GM18498 (cell line): ENCODE data around the gene SOCS7.
"Not testable (repeated sequence)": the region's sequence is repeated elsewhere in the genome, so short reads cannot be mapped to it uniquely, and the experiment has no call there.

ENCODE experiments used
- ATAC-seq: cut with Tn5 transposase; IDR thresholded peaks from one replicate; pipeline ENCODE4 v1.9.1; 2021; ENCODE audit warnings: mild to moderate bottlenecking, moderate library complexity; ENCODE audit not compliant: unreplicated experiment

Gene SOCS7

DNA sequence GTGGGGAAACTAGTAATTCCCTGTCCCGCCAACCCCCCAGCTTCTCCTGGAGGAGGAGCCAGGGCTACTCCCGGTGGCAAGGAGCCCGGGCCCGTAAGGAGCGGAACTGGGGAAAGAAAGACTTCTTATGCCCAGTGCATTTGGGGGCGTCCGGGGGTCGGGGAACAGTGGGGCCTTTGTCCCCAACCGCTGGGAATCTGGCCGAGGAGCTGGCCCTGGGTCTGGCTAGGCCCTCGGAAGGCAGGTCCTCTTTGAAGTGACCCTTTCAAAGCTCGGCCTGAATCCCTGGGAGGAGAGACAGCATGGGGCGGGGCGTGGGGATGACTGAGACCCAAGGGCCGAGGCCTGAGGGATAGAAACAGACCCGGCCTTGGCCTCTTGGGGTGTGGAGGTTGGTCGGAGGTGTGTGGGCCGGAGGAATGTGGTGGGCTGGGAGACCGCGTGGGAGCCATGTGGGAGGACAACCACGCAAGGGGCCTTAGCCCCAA is 82.6 kb downstream of the SOCS7 start:
- no peak for ATAC-seq

DNA sequence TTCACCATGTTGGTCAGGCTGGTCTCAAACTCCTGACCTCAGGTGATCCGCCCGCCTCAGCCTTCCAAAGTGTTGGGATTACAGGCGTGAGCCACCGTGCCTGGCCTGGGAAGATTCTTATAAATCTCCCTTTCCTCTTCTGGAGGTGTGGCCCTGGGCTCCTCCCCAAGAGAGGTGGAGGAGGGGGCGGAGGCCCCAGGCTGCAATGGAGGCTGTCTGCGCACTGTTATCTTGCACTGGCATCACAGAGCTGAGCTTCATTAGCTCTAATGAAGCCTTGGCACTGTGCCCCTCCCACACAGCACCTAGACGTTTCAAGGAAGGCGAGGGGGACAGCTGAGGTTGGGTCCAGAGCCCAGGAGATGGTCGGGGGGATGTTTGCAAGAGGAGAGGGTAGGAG is 84.2 kb downstream of the SOCS7 start:
- ATAC-seq, result no peak

DNA sequence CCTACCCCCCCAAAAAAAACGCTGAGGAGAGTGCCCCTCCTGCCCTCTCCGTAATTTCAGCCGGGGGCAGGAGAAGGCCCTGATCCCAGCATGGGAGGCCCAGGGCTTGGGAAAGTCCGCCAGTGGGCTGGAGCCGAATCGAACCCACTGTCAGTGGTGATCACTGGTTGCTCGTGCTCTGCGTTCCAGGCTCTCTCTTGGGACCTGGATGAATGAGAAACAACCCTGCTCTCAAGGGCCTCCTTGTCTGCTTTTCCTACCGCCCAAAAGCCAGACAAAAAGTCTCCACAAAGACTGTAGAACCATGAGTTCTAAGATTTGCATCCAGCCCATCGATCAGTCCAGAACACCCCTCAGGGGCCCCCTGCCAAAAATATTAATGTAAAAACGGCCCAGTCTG is 84.7 kb downstream of the SOCS7 start:
- no peak for ATAC-seq

DNA sequence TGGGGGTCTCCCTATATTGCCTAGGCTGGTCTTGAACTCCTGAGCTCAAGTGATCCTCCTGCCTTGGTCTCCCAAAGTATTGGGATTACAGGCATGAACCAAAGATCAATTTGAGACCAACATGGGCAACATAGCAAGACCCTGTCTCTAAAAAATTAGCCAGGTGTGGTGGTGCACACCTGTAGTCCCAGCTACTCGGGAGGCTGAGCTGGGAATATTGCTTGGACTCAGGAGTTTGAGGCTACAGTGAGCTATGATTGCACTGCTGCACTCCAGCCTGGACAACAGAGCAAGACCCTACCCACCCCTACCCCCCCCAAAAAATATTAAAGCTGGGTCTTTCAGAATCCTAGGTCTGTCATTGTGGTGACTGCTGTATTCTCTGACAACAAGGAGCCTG is 85.7 kb downstream of the SOCS7 start:
- not testable (repeated sequence) for ATAC-seq

DNA sequence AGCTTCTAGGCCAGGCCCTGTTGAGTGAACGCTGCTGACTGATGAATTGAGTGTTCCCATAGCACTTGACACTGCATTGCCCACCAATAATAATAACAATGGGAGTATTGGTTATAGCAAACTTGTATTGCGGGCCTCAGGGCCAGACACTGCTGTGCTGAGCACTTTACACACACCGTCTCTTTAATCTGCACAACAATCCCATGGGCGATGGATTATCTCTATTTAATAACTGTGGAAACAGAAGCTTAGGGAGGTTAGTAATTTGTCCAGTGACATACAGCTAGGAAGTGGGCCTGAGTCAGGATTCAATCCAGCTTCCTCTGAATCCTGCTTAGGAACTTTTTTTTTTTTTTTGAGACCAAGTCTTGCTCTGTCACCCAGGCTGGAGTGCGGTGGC is 87.8 kb downstream of the SOCS7 start:
- no peak for ATAC-seq

DNA sequence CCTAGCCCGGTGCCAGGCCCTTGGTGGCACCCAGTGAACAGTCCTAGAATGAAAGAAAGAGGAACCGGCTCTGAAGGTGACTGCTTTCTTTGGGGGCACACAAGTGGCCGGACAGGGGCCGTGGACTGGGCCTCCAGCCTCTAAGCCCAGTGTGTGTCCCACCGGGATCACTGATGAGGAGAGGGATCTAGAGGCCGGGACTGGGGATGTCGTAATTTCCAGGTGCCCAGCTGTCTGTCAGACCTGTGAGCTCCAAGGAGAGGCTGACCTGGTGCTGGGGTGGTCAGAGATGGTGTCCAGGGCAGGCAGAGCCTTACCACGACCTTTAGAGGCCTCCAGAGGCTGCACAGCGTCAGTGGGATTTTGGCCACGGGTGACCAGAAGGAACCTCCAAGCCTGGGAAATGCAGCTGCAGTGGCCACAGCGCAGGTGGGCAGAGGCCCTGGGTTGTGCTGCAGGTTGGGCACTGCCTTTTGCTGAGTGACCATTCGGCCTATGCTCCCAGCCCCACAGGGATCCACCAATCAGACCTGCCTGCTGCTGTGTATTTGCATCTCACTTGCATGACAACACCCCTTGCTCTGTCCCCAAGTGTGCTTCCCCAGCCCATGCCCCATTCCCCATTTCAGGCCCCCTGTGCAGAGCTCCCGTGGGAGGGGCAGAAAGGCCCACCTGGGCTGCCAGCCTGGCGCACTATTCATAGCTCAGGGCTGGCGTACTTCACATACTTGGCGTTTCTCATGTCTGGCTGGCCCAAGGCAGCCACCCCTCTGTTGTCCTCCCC is 89.2 kb downstream of the SOCS7 start:
- no peak for ATAC-seq

DNA sequence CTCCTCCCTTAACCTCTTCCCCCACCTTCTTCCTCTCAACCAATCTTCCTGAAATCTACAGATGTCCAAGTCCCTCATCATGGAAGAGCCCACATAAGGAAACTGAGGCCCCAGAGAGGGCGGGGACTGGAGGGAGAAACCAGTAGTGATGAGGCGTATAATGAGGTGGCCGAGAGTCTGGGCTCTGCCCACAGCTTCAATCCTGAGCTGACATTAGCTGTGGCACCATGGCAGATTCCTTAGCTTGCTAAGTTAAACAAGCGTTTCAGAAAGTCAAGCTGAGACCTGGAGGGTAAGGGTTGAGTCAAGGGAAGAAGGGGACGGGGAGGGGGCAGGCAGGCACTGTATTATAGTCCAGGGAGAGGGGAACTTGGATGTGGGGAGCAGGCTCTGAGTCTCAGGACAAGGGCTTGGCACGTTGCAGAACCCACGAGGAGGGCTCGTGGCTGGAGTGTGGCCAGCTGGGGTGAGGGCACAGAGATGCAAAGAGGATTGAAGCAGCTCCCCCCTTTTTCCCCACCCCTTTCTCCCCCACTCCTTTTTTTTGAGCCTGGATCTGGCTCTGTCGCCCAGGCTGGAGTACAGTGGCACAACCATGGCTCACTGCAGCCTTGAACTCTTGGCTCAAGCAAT is 89.9 kb downstream of the SOCS7 start:
- ATAC-seq, result no peak

DNA sequence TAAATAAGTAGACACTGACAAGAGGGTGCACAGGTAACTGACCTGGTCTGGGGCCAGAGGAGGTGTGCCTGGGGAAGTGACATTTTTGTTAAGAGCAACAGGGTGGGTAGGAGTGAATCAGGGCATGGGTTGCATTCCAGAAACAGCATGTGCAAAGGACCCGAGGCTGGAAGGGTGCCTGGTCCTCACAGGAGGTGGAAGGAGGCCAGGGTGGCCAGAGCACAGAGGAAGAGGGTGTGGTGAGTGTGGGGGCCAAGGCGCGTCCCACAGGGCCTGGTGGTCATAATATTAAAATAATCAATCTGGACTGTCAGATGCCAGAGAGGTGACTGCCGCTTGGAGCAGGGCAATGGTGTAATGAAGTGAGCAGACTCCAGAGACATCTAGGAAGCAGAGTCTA is 90.9 kb downstream of the SOCS7 start:
- no peak for ATAC-seq

DNA sequence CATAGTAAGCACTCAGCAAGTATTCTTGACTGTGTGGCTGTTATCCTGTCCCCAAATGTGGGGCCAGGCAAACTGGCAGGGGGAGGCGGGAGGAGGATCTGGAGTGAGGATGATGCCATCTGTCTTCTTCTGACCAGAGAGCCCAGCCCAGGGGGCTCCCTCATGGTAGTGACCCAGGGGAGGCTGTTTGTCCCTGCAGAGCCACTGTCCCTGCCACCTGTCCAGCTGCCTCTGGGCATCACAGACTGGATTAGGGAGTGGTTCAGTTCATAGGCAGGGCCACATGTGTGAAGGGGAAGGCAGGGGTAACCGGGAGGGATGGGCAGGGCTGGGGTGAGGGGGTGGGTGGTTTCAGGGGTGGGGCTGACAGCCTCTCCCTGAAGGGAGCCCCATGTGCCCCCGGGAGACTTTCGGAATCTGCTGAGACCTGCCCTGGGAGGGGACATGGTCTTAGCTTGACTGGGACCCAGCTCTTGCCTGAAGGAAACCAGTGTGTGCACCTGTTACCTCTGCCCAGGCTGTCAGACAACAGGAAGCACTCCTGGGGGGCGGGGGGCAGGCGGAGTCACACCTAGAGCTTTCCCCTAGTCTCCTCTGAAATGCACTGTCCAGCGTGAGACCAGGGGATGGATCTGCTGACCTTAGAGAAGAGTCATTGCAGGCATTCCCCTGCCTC is 91.8 kb downstream of the SOCS7 start:
- ATAC-seq, result no peak

DNA sequence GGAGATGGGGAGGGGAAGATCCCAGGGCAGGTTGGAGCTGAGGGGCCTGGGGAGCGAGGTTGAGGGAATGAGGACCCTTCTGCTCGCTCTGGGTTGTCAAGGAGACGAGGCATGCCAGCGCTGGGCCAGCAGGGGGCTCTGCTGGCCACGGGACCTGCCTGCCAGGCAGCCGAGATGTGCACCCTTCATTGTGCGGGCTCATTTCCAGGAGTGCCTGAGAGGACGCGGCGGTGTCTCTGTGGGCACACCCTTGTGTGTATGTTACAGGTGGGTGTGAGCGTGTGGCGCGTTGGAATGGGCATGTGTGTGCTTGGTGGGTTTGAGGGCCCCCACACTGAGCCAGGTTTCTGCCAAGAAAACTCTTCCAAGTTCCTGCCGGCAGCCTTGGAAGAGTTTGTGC is 92.5 kb downstream of the SOCS7 start:
- no peak for ATAC-seq

DNA sequence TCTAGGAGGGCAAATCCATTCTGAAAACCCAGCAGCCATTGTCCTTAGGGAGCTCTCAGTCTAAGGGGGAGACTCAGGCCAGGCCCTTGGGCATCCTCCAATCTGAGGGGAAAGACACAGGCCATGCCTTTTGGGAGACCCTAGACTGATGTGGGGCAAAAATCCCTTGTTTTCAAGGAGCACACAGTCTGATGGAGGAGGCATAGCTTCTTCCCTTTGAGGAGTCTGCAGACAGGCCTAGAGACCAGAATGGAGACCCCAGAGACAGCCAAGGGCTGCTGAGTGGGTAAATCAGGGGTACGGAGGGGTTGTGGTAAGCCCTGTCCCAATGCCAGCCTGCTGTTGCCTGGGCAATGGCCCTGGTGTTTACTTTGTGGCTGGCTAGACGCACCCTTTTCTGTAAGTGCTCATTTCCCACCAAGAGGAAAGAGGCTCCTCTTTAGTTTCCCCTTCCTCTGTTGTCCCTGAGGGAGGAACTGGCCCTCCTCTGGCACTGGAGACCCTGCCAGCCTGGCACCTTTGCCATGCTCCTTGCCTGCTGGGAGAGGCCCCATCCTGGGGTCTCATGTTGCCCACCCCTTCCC is 96.0 kb downstream of the SOCS7 start:
- ATAC-seq, result no peak

DNA sequence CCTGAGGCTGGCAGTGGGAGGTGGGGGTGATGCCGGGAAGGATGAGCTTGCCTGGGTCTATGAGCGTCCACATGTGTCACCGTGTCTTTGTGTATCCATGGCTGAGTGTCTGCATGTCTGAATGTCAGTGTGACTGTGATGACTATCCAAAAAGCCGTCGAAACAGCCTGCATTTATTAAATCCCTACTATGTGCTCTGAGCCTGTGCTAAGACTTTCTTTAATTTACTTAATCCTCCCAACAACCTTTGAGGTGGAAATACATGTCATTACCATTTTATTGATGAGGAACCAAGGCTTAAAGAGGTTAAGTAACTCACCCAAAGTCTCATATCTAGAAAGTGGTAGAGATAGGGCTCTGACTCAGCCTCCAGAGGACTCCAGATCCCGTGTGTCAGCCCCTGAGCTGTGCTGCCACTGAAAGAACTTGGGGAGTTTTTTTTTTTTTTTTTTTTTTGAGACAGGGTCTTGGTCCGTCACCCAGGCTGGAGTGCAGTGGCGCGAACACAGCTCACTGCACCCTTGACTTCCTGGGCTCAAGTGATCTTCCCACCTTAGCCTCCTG is 96.6 kb downstream of the SOCS7 start:
- no peak for ATAC-seq

DNA sequence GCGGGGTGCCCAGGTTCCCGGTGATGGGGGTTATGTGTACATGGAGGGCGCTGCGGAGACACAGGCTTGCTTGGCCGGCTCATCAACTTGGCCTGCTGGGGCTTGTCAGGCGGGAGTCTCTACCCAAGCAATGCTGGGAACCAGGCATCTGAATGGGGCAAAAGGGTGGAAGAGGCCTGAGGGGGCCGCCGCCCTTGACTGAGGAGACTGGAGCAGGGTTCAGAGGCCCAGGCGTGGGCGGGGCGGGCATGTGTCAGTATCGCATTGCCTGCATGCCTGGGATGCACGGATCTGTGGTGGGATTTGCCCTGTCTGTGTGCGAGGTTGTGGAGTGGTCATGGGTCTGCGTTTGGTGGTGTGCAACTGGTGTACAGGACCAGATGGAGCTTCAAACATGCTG is 97.7 kb downstream of the SOCS7 start:
- ATAC-seq, result no peak

DNA sequence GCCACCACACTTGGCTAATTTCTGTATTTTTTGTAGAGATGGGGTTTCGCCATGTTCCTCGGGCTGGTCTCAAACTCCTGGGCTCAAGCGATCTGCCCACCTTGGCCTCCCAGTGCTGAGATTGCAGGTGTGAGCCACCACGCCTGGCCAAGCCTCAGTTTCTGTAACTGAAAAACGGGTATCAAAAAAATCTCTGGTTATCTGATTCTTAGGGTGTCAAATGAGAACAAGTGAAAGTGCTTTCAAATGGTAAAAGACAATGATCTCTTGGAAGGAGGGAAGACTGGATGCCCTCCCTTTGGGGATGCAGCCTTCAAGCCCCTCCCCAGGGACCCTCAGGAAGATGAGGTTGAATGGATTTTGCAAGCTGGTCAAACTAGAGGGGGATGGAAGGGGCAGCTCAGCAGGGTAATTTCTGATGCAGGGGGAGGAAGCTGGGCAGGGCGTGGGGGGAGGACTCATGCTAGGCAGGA is 98.9 kb downstream of the SOCS7 start:
- ATAC-seq, result no peak

DNA sequence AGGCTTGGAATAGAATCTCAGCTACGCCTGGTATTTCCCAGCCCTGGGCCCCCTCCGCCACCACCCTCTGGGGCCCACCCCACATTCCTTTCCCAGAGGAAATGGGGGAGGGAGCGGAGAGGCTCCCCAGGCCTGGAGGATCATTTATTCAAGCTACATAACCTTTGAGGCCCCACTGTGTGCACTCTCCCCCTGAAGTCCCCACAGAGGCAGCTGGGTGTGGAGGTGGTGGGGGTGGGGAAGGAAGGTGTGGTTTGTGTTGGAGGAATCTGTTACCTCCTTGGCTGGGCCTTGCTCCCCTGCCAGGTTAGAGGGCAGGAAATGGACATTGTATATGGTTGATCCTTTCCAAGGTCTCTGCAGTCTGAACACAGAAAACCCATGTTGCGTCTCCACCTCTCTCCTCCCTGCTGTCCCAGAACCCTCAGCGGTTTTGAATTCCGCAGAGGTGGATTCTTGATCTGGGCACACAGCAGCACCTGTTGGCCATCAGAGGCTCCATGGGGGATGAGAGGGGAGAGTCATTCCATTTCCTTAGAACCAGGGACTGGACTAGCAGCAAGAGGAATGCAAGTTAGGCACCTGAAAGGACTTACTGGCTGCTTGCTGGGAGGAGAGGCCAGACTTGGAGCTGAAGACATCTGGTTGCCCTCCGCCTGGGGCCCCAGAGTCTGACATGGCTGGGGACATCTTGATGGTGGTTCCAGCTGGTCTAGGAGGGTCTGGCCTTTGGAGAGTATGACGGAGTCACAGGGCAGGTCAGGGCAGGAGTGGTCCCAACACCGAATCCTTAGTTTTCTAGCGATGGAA is 99.6 kb downstream of the SOCS7 start:
- no peak for ATAC-seq

DNA sequence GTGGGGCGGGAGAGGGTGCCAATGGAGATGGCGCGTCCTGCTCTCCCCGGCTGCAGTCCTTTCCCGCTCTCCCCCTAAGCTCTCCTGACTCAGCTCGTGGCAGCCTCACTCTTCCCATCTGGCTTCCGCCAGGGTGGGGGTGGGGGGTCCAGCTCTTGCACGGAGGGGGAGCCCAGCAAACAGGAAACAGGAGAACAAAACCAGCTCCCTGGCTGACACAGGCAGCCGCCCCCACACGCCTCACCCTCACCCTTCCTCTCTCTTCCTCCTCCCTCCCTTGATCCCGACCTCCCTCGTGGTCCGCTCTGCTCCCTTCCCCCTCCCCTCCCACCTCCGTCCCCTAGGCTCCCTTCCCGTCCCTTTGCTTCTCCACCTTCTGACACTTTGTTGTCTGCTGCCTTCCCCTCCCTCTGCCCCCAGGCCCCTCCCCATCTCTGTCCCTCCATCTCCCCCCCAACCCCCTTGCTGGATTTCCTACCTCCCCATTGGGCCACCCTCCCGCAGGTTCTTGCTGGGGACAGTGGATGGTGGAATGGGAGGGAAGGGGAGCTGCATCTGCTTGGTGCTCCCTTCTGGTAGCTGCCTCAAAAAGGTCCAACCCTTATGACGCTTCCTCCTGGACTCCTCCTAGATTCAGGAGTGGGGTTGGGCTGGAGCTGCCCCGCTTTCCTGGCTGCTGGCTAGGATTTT is 100.3 kb downstream of the SOCS7 start:
- ATAC-seq, result no peak

DNA sequence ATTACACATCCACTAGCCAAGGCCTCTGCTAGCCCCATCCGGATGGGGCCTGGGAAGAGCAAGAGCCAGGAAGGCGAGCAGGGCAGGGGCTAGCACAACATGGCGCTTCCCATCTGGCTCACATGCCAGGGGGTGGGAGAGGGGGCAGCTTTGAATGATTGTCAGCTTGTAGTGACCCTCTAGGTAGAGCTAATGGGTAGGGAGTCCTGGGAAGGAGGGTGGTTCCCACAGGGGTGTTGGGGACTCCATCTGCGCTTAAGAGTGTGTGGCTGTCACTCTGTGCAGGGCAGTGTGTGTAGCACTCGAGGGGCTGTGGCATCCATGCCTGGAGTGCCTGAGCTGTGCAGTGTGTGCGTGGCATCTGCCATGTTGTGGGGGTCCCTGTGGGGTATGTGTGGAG is 101.1 kb downstream of the SOCS7 start:
- ATAC-seq, result no peak

DNA sequence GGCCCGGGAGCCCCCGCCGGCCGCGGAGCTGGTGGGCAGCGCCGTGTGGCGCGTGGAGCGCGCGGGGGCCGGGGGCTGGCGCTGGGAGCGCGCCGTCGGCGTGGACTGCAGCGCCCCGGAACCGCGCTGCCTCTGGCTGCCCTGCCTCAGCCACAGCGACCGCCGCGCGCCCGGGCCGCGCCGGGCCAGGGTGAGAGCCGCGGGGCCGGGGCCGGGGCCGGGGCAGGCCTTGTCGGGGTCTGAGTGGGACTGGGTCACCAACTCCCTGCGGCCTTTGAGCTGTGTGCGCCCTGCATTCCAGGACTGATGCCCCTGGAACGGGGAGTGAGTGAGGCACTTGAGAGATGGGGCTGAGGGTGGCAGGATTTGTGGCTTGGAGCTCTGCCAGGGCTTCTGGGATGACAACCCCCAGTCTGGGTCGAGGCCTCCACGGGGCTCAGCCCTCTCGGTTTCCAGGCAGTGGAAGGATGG is 102.3 kb downstream of the SOCS7 start:
- ATAC-seq, result no peak

DNA sequence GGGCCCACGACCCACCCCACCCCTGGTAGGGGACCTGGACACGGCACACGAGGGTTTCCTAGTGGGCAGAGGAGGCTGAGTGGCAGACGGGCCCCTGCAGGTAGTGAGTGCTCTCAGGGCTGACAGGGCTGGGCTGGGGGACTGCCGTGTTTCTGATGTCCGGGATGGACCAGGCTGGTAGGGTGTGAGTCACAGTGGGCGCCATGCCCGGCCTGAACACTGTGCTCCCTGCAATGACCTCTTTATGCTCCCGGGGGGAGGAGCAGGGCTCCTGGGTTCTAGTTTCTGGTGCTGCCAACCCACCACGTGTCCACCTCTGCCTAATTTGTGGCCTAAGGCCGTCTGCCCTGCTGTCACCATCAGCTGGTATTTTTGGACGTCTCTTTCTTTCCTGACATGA is 102.9 kb downstream of the SOCS7 start:
- no peak for ATAC-seq
